Body of pancreas (tissue), 4 donors: ENCODE data around the gene SEL1L3. TPM values are rescaled to one million over a fixed set of nuclear protein-coding genes. Genes with fewer than 3 reads are reported as not detected.

Experiments
- ATAC-seq: fragments of 150-250 bp; one replicate; pipeline ENCODE4 v1.9.1; 2016
- DNase-seq, 4 donors: peaks; one replicate each; pipeline ENCODE4 v3.0.0-alpha.2; 2019
- H3K27ac ChIP-seq, 4 donors: fragments of 200-600 bp; sonication (generic); 1 replicate in 3 of 4; 2 replicates in 1 of 4; pipeline versions ENCODE4 v1.5.1 to v1.6.1; 2016 to 2019; ENCODE audit warnings: mild to moderate bottlenecking in 1 of 4, mixed read lengths in 1 of 4, moderate library complexity in 1 of 4
- H3K27me3 ChIP-seq, 2 donors: fragments of 200-600 bp; sonication (generic); one replicate each; pipeline ENCODE4 v1.6.0; 2016; ENCODE audit warnings: mild to moderate bottlenecking in 1 of 2
- H3K36me3 ChIP-seq, 2 donors: fragments of 200-600 bp; sonication (generic); replicated peaks in 1 of 2; 2 replicates each; pipeline ENCODE4 v1.5.1; 2016; ENCODE audit warnings: low read depth in 2 of 2; ENCODE audit not compliant: insufficient read depth in 1 of 2
- H3K4me1 ChIP-seq: fragments of 200-600 bp; sonication (generic); one replicate; pipeline ENCODE4 v1.6.0; 2016
- H3K4me3 ChIP-seq, 2 donors: fragments of 200-600 bp; sonication (generic); 1 replicate in 1 of 2; 2 replicates in 1 of 2; pipeline ENCODE4 v1.5.1; 2016 to 2019
- H3K9me3 ChIP-seq, 3 donors: fragments of 200-600 bp; sonication (generic); 1 replicate in 2 of 3; 2 replicates in 1 of 3; pipeline ENCODE4 v1.5.1; 2016
- POLR2A ChIP-seq, 3 donors: fragments of 450-650 bp; IDR thresholded peaks; one replicate each; pipeline ENCODE4 v1.6.1; 2016; ENCODE audit warnings: antibody characterized with exemption in 3 of 3, mild to moderate bottlenecking in 2 of 3
- WGBS, 2 donors: methylation state at CpG; one replicate each; pipeline ENCODE4 v1.1.5; 2017; 5-methylcytosine and 5-hydroxymethylcytosine counted together
- intact Hi-C: fragments of 100-400 bp; cut with DNase I; formaldehyde crosslinking; loops from one replicate; pipeline ENCODE4 v1.15.1; 2023
- total RNA-seq, 2 donors: library from RNA; depleted of rRNA; stranded (reverse); fragments of >200 nt; gene quantifications; one replicate each; pipeline ENCODE4 v1.1.0, GENCODE V29; 2016
- TF ChIP-seq, protein P1 (sequence below), 7 experiments: fragments of 450-650 bp in 4 of 7; fragments of 200-600 bp in 3 of 7; sonication (generic) in 3 of 7; IDR thresholded peaks; one replicate each; pipeline ENCODE4 v1.5.1; 2016 to 2019; ENCODE audit warnings: antibody characterized with exemption in 7 of 7

SEL1L3 gene
- total RNA-seq, 2 donors from 2014 or later, result 32.3 to 64.1 TPM

DNA sequence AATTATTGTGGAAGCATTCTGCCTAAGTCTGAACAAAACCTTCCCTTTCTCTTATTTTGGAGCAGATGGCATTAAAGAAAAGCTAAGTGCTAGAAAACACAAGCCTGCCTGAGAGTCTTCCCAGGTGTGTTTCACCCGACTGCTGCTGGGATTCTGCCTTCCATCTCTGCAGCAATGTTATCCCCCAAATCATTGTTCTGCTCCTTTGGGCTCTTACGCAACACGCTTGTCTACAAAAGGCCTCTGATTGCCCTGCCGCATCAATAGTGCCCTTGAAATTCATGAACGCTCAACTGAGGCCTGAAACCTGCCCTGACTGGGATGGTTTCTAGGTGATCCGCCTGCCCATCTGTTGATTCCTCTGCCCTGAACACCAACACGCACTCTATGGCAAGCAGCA is 80.3 kb downstream of the SEL1L3 start:
- no peak overlapping the region for H3K27ac ChIP-seq
- no peaks in the 10 kb centered on the region for H3K27me3 ChIP-seq
- peaks cover 9% of the 10 kb centered on the region for H3K4me1 ChIP-seq
- no peaks in the 10 kb centered on the region for H3K9me3 ChIP-seq
- ATAC-seq (no peak), DNase-seq (no peak)
- H3K36me3 ChIP-seq, result peaks cover 0 to 25% of the 10 kb centered on the region in 2 donors
- WGBS, 2 donors, result 80 to 89% methylated on average over 7 of the region's 7 CpGs
- intact Hi-C loops, result no loop called here
- no peak for TF ChIP-seq POLR2A (IDR thresholded peaks at IDR 0.05)
- TF ChIP-seq, protein P1, sequence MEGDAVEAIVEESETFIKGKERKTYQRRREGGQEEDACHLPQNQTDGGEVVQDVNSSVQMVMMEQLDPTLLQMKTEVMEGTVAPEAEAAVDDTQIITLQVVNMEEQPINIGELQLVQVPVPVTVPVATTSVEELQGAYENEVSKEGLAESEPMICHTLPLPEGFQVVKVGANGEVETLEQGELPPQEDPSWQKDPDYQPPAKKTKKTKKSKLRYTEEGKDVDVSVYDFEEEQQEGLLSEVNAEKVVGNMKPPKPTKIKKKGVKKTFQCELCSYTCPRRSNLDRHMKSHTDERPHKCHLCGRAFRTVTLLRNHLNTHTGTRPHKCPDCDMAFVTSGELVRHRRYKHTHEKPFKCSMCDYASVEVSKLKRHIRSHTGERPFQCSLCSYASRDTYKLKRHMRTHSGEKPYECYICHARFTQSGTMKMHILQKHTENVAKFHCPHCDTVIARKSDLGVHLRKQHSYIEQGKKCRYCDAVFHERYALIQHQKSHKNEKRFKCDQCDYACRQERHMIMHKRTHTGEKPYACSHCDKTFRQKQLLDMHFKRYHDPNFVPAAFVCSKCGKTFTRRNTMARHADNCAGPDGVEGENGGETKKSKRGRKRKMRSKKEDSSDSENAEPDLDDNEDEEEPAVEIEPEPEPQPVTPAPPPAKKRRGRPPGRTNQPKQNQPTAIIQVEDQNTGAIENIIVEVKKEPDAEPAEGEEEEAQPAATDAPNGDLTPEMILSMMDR (IDR thresholded peaks at IDR 0.05), result no peak
- H3K4me3 ChIP-seq, result no peak overlapping the region

GRCh38 chr4:25779021-25779420 is 83.8 kb downstream of the SEL1L3 start:
- Histone ChIP-seq H3K27me3 (no peaks in the 10 kb centered on the region), H3K36me3 (peaks cover 10 to 34% of the 10 kb centered on the region in 2 donors), H3K4me3 (no peak overlapping the region), H3K4me1 (no peaks in the 10 kb centered on the region), H3K9me3 (no peaks in the 10 kb centered on the region), H3K27ac (no peak overlapping the region)
- 89 to 92% methylated on average over 4 of the region's 4 CpGs for WGBS, 2 donors
- no peak for ATAC-seq
- DNase-seq, result no peak
- intact Hi-C loops, result no loop called here
- no peak for TF ChIP-seq POLR2A (IDR thresholded peaks at IDR 0.05)
- TF ChIP-seq, protein P1 (IDR thresholded peaks at IDR 0.05), result no peak

DNA sequence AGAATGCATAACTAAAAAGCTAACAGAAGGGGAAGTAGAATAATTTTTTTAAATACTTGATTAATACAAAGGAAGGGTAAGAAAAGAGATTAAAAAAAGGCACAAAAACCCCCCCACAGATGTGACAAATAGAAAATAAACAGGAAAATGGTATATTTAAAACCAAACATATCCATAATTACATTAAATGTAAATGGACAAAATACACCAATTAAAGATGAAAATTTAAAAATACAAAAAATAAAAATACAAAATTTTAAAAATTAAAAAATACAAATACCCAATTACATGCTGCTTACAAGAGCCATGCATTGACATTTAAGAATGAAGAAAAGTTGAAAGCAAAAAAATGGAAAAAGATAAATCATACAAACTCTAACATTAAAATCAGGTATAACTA is 86.0 kb downstream of the SEL1L3 start:
- no peak for ATAC-seq
- DNase-seq, result no peak
- no peak overlapping the region for H3K4me3 ChIP-seq
- intact Hi-C loops, result no loop called here
- peaks cover 10 to 27% of the 10 kb centered on the region in 2 donors for H3K36me3 ChIP-seq
- no peaks in the 10 kb centered on the region for H3K9me3 ChIP-seq
- no peak overlapping the region for H3K27ac ChIP-seq
- H3K4me1 ChIP-seq, result no peaks in the 10 kb centered on the region
- TF ChIP-seq, protein P1 (IDR thresholded peaks at IDR 0.05), result no peak
- TF ChIP-seq POLR2A (IDR thresholded peaks at IDR 0.05), result no peak
- H3K27me3 ChIP-seq, result no peaks in the 10 kb centered on the region

- Histone ChIP-seq H3K36me3 (peaks cover 10 to 17% of the 10 kb centered on the region in 2 donors), H3K27ac (no peak overlapping the region), H3K9me3 (no peaks in the 10 kb centered on the region), H3K4me1 (no peaks in the 10 kb centered on the region), H3K27me3 (no peaks in the 10 kb centered on the region), H3K4me3 (no peak overlapping the region)
- TF ChIP-seq, protein P1 (IDR thresholded peaks at IDR 0.05), result no peak
- no peak for TF ChIP-seq POLR2A (IDR thresholded peaks at IDR 0.05)
- no peak for DNase-seq
- 98 to 100% methylated on average over 2 of the region's 2 CpGs for WGBS, 2 donors
- no peak for ATAC-seq
- intact Hi-C loops, result no loop called here
Observed at GRCh38 chr4:25775166-25775565, 87.6 kb downstream of the SEL1L3 start.

DNA sequence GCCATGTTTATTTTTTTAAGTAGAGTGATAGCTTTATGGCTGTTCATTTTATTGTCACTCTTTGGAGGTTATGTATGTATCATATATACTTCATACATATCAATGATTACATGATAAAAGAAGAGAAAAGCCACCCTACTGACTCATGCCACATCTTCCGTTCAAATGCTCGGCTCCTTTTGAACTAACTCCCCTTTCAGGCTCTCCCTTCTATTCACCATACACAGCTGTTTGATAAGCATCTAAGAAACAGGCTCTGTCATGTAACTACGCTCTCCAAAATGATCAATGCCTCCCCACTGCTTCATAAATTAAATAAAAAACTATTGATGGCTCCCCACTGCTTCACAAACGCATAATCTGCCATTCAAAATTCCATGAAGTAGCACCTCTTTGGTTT is 89.4 kb downstream of the SEL1L3 start:
- peaks cover 10 to 11% of the 10 kb centered on the region in 2 donors for H3K36me3 ChIP-seq
- H3K4me1 ChIP-seq, result no peaks in the 10 kb centered on the region
- no peak overlapping the region for H3K4me3 ChIP-seq
- H3K27ac ChIP-seq, result no peak overlapping the region
- no peaks in the 10 kb centered on the region for H3K27me3 ChIP-seq
- DNase-seq (no peak), ATAC-seq (no peak)
- TF ChIP-seq, protein P1 (IDR thresholded peaks at IDR 0.05), result no peak
- no peak for TF ChIP-seq POLR2A (IDR thresholded peaks at IDR 0.05)
- WGBS, 2 donors, result 96 to 97% methylated on average over 4 of the region's 4 CpGs
- no peaks in the 10 kb centered on the region for H3K9me3 ChIP-seq
- intact Hi-C loops, result loop anchor here (5.0 kb wide), 1 partner anchor 331 kb away; no protein-coding TSS in a partner anchor
